PFSK-1 (cell line): ENCODE data around the gene RAB13.

Experiments used
- FOXP2 ChIP-seq: optimal IDR thresholded peaks from 2 replicates; pipeline ENCODE3; 2011; ENCODE audit warnings: borderline replicate concordance, control low read depth, inconsistent platforms; ENCODE audit not compliant: insufficient read depth; ENCODE audit errors: extremely low read length, extremely low read depth
- POLR2AphosphoS5 ChIP-seq: IDR thresholded peaks from 2 replicates; pipeline ENCODE4 v1.6.1; 2012; ENCODE audit warnings: low read depth, mild to moderate bottlenecking, control low read depth, low read length, moderate library complexity
- SIN3A ChIP-seq: IDR thresholded peaks from 2 replicates; pipeline ENCODE4 v1.6.1; 2012; ENCODE audit warnings: mild to moderate bottlenecking, low read length, moderate library complexity, borderline replicate concordance; ENCODE audit not compliant: insufficient read depth
- TAF1 ChIP-seq: IDR thresholded peaks from 2 replicates; pipeline ENCODE4 v1.6.1; 2012; ENCODE audit warnings: low read length, control low read depth, borderline replicate concordance; ENCODE audit not compliant: insufficient read depth
- TF ChIP-seq, protein P1 (sequence below), 2 experiments: IDR thresholded peaks; 2 replicates each; pipeline versions ENCODE4 v1.6.1 to v1.8.0; 2011 to 2012; ENCODE audit warnings: low read depth in 2 of 2, low read length in 2 of 2, control low read depth in 1 of 2, inconsistent platforms in 1 of 2, mild to moderate bottlenecking in 1 of 2, moderate library complexity in 1 of 2; ENCODE audit not compliant: insufficient read depth in 1 of 2

DNA sequence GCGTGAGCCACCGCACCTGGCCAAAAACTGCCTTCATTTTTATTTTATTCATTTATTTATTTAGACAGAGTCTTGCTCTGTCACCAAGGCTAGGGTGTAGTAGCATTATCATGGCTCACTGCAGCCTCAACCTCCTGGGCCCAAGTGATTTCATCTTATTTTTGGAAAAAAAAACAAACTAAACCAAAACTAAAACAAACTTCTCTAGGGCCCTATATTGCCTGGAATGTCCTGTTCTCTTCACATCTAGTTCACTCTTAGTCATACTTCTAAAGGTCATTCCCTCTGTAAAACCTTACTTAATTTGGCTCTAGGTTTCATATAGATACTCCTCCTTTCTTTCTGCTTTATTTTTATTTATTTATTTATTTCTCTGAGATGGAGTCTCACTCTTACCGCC is 20.0 kb upstream of the RAB13 start:
- TF ChIP-seq FOXP2 (no peak), TAF1 (no peak), SIN3A (no peak), POLR2AphosphoS5 (no peak)
- TF ChIP-seq, protein P1, sequence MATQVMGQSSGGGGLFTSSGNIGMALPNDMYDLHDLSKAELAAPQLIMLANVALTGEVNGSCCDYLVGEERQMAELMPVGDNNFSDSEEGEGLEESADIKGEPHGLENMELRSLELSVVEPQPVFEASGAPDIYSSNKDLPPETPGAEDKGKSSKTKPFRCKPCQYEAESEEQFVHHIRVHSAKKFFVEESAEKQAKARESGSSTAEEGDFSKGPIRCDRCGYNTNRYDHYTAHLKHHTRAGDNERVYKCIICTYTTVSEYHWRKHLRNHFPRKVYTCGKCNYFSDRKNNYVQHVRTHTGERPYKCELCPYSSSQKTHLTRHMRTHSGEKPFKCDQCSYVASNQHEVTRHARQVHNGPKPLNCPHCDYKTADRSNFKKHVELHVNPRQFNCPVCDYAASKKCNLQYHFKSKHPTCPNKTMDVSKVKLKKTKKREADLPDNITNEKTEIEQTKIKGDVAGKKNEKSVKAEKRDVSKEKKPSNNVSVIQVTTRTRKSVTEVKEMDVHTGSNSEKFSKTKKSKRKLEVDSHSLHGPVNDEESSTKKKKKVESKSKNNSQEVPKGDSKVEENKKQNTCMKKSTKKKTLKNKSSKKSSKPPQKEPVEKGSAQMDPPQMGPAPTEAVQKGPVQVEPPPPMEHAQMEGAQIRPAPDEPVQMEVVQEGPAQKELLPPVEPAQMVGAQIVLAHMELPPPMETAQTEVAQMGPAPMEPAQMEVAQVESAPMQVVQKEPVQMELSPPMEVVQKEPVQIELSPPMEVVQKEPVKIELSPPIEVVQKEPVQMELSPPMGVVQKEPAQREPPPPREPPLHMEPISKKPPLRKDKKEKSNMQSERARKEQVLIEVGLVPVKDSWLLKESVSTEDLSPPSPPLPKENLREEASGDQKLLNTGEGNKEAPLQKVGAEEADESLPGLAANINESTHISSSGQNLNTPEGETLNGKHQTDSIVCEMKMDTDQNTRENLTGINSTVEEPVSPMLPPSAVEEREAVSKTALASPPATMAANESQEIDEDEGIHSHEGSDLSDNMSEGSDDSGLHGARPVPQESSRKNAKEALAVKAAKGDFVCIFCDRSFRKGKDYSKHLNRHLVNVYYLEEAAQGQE (IDR thresholded peaks at IDR 0.05; ENCODE audit: insufficient read depth in 1 of 2, low read depth in 2 of 2, low read length in 2 of 2) = no peak
